HL-60/S4 treated with phorbol 12-myristate 13-acetate at 8.2 ng/mL for 4 days and 3 days (cell line): ENCODE results near the gene EPN1.

Experiments used
- in situ Hi-C: fragments of 300-500 bp; cut with MboI; formaldehyde crosslinking; loops from 2 replicates; pipeline ENCODE4 v1.15.0; 2022; ENCODE audit warnings: low sequenced_read_pairs

Gene EPN1

DNA sequence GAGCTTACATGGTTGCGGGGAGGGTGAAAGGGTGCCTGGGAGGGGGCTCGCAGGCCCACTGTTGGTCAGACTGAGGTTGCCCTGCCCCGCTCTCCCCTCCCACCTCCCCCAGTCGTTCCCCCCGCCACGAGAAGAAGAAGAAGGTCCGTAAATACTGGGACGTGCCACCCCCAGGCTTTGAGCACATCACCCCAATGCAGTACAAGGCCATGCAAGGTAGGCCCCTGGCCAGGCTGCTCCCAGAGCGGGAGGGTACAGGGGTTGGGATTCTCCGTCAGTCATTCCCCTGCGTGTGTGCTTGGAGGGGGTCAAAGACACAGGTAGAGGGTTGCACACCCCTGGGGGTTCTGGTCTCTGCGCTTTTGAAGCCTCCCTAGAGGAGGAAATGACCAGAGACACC, 14.6 kb upstream of the EPN1 start:
- in situ Hi-C loops: no loop called here

GRCh38 chr19:55660991-55661390, 14.0 kb upstream of the EPN1 start:
- in situ Hi-C loops: no loop called here

GRCh38 chr19:55661826-55662225, 13.2 kb upstream of the EPN1 start:
- in situ Hi-C loops: no loop called here

GRCh38 chr19:55663846-55664536, 11.0 kb upstream of the EPN1 start:
- in situ Hi-C loops: no loop called here

DNA sequence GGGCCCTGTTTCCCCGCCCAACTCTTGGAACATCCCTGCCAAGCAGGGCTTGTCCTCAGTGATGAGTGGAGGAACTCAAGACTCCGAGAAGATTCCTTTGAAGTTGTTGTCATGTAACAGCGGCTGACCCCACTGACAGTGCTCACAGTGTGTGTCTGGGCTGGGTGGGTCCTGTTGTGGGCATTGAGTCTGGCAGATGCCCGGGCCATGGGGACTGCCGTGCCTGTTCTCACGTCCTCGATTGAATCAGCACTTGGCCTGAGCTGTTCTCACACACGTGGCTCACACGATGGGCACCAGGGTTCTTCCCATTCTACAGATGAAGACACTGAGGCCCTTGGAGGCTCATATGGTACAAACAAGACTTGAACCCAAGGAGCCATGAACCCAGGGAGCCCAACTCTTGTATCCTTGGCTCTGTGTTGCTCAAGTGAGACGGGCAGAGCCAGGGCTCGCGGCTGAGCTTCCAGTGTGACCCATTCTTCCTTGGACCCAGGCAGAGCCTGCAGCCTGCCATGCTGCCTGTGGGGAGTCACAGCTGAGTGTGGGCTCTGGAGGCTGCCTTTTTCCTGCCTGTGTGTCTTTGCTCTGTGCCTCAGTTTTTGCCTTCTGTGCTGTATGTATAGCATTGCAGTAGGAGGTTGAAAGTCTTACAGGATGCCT, 8.6 kb upstream of the EPN1 start:
- in situ Hi-C loops: no loop called here

GRCh38 chr19:55667006-55667381, 8.0 kb upstream of the EPN1 start:
- in situ Hi-C loops: no loop called here

- in situ Hi-C loops: no loop called here
Measured at GRCh38 chr19:55667511-55667910, 7.5 kb upstream of the EPN1 start.

DNA sequence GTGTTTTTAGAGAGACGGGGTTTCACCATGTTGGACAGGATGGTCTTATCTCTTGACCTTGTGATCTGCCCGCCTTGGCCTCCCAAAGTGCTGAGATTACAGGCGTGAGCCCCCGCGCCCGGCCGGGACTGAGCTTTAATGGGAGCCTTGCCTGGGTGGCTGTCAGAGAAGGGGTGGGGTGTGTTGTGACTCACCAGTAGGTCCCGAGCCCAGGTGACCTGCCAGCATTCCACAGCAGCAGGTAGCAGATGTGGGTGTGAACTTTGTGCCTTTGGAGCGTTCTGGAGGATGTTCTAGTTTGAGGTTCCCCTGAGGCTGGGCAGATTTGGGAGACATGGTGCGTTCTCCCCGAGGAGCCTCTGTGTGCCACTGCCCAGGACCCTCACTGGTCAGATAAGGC, 7.1 kb upstream of the EPN1 start:
- in situ Hi-C loops: no loop called here

DNA sequence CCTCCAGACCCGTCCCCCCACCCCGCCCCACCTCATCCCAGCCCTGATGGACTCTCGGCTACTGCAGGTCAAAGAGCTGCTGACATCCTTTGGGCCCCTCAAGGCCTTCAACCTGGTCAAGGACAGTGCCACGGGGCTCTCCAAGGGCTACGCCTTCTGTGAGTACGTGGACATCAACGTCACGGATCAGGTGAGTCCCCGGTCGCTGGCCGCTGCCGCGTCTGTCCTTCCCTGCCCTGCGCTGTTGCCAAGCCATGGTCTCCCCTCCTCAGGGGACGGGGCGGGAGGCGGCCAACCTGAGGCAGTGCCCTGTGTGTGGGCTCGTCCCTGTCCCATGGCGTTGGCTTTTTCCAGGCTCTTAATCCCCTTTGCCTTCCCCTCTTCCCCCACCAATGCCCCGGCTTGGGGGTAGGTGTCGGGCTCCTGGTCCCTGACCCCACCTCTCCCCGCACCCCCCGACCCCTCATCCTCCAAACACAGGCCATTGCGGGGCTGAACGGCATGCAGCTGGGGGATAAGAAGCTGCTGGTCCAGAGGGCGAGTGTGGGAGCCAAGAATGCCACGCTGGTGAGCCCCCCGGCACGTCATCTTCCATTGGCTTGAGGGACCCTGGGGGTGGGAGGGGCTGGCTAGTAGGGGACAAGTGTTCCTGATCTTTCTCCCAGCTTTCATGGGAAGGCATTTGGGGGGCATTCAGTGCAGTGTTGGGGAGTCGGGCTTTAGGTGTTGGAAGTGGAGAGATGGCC, 6.2 kb upstream of the EPN1 start:
- in situ Hi-C loops: no loop called here

DNA sequence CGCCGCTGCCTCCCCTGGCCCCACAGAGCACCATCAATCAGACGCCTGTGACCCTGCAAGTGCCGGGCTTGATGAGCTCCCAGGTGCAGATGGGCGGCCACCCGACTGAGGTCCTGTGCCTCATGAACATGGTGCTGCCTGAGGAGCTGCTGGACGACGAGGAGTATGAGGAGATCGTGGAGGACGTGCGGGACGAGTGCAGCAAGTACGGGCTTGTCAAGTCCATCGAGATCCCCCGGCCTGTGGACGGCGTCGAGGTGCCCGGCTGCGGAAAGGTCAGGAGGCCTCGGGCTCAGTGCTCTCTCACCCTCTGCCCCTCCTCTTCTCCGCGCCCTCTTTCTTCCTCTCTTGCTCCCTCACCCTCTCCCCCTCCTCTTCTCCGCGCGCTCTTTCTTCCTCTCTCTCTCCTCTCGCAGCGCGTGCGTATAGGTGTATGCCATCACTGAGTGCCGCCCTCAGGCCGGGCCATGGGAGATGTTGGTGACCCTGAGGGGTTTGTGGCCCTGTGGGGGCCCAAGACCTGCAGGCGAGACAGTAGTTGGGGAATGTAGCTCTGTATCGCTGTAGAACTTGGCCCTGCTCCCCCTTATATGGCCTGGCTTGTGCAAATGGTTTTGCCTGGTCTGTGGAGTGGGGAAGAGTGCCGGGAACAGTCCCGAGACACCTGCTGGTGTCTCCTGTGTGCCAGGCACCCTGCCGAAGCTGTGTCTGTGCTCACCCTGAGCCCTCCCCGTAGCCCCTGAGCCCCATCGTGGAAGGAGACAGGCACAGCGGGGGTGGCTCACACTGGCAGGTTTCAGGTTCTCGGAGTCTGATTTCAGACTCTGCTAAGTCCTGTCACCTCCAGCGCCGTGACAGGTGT, 5.4 kb upstream of the EPN1 start:
- in situ Hi-C loops: no loop called here

- in situ Hi-C loops: no loop called here
Measured at GRCh38 chr19:55670280-55671053, 4.6 kb upstream of the EPN1 start.

GRCh38 chr19:55671054-55671378, 4.0 kb upstream of the EPN1 start:
- in situ Hi-C loops: no loop called here

DNA sequence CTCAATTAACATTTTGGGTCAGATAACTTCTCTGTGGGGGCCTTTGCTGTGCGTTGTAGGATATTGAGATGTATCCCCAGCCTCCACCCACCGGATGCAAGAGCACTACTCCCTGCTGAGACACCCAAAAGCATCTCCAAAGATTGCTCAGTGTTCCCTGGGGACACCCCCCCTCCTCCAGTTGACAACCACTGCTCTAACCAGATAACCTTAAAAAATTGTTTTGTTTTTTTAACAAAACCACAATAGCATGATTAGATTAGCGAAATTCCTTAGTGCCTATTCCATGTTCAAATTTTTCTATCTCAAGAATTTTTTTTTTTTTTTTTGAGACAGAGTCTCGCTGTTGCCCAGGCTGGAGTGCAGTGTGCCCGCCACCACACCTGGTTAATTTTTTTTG, 2.6 kb upstream of the EPN1 start:
- in situ Hi-C loops: no loop called here

DNA sequence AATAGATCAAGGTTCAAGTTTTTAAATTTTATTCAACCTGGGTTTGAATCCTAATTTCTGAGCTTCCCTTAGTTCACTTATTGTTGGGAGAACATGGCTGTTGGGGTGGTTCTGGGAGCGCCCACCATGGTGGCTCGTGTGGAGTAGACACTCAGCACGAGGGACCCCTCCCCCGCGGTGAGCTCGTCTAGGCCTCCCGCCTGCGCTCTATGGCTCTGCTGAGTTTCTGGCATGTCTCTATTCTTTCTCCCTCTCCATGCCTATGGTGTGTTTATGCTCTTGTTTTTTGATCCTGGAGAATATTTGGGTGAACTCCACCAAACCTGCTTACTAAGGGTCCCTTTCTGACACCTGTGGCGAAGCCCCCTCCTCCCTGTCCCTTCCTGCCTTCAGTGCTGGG, 1.6 kb upstream of the EPN1 start:
- in situ Hi-C loops: no loop called here

DNA sequence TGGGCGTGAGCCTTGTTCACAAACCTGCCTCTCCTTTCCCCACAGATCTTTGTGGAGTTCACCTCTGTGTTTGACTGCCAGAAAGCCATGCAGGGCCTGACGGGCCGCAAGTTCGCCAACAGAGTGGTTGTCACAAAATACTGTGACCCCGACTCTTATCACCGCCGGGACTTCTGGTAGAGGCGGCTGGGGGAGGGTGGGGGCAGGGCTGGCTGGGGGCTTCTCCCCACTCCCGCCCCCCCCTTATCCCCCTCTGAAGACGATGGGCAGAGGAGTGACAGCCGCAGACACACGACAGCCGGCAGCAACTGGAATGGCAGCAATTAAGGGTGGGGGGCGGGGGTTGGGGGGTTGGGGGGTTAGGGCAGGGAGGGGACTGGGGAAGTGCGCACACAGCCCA, 1.1 kb upstream of the EPN1 start:
- in situ Hi-C loops: no loop called here

DNA sequence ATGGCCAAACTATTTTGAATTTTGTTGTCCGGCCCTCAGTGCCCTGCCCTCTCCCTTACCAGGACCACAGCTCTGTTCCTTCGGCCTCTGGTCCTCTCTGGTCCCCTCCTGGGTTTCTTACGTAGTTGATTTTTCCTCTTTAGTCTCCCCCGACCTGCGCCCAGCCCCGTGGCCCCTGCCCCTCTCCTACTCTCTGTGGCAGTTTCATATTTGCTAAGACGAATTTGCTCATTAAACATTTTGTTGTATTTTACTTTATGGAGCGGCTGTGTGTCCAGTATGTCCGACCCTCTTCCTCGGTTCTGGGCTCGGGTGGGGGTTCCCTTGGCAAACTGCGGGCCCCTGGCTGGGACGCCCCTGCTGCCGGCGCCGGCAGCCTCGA, 576 bp upstream of the EPN1 start:
- in situ Hi-C loops: no loop called here

DNA sequence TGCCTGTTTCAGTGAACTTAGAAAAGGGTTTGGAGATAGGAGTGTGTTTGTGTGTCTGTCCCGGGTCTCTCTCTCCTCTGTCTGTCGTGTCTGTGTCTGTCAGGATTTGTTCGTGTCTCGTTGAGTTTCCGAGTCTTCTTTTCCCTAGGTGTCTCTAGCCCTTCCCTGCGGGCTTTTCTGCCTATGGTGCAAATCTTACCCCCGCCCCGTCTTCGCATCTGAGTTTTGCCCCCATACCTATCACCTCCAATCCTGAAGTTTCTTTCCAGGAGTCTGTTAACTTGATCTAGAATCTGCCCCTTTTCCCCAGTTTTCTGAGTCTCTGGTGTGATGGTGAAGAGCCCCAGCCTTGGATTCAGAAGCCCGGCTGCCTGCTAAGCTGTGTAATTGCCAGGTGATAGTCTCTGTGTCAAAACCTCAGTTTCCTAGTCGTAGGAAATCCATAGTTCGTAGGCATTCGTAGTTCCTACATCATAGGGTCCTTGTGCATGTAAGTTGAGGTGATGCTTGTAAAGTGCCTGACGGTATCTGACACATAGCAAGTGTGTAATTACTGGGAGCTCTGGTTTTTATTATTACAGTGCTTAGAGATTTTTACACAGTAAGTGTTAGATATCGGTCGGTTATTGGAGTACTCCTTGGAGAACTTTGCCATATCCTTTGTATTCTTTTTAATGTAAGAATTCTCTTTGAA, 782 bp downstream of the EPN1 start:
- in situ Hi-C loops: no loop called here

DNA sequence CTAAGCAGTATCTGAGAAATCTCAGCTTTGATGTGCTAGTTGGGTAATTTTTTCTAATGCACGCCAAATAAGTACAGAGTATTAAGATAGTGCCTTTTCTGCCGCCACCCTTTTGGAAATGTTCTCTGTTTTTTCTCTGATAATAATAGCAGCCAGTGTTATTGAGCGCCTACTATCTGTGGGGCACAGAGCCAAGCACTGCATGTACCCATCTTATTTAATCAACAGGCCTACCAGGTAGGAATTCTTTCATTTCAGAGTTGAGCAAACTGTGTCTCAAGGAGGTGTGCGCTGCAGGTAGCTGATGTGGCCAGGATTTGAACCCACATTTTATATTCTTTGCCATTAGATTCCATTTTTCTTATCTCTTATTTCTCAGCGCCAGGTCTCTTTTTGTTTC, 1.4 kb downstream of the EPN1 start:
- in situ Hi-C loops: no loop called here

DNA sequence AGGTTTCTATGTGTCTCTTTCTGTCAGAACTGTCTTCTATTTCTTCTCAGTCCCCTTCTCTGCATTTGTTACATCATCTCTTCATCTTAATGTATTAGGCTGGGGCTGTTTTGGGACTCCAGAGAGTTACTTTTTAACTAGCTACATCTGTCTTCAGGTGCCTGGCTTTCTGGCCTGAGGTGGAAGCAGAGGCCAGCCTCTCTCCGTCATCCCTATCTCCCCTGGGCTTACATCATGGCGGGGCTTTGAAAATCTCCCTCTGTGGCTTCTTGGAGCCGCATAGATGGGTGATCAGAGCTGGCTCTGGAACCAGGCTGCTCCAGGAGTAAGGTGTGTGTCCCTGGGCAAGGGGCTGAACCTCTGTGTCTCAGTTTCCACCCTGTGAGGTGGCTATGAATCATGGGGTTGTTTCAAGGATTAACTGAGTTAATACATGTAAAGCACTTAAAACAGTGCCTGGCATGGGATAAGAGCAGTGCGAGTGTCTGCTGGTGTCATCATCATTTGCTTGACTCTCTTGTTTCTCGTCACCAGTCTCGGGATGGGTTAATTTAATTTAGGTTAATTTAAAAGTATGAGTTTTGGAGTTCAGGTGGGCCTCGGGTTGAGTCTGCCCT, 2.0 kb downstream of the EPN1 start:
- in situ Hi-C loops: no loop called here

- in situ Hi-C loops: no loop called here
Measured at GRCh38 chr19:55677572-55678028, 2.6 kb downstream of the EPN1 start.
